22Rv1 (cell line): Measurements from ENCODE around the gene SYT6.

Experiments used
- ZFX ChIP-seq: fragments of 450-650 bp; IDR thresholded peaks from 2 replicates; pipeline ENCODE4 v1.6.1; 2017; ENCODE audit warnings: antibody characterized with exemption, borderline replicate concordance
- TF ChIP-seq, protein P1 (sequence below): fragments of 450-650 bp; IDR thresholded peaks from 2 replicates; pipeline ENCODE4 v1.5.1; 2017; ENCODE audit warnings: mild to moderate bottlenecking

DNA sequence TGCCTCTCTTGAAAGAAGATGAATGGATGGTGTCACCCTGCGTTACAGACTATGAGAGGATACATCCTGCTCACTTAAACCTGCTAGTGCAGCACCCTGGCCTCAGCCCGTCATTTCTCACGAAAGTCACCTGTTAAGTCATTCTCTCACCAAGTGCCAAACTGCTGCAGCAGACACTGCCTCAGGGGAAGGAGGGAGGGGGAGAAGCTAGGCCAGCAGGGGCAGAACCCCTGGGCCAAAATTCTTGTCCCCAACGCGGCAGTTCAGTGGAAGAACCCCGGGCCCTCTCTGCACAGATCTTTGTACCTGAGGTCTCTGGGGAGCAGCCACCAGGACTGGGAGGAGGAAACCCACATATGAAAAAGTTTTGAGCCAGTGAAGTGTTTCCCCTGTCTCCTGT, 37.6 kb downstream of the SYT6 start:
- TF ChIP-seq, protein P1, sequence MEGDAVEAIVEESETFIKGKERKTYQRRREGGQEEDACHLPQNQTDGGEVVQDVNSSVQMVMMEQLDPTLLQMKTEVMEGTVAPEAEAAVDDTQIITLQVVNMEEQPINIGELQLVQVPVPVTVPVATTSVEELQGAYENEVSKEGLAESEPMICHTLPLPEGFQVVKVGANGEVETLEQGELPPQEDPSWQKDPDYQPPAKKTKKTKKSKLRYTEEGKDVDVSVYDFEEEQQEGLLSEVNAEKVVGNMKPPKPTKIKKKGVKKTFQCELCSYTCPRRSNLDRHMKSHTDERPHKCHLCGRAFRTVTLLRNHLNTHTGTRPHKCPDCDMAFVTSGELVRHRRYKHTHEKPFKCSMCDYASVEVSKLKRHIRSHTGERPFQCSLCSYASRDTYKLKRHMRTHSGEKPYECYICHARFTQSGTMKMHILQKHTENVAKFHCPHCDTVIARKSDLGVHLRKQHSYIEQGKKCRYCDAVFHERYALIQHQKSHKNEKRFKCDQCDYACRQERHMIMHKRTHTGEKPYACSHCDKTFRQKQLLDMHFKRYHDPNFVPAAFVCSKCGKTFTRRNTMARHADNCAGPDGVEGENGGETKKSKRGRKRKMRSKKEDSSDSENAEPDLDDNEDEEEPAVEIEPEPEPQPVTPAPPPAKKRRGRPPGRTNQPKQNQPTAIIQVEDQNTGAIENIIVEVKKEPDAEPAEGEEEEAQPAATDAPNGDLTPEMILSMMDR: no peak
- no peak for TF ChIP-seq ZFX
